Gastrocnemius medialis (tissue), 4 donors: ENCODE results near the gene BFAR.

Experiments
- POLR2A ChIP-seq, 2 donors: fragments of 450-650 bp; IDR thresholded peaks; one replicate each; pipeline ENCODE4 v1.6.1; 2017; ENCODE audit warnings: antibody characterized with exemption in 2 of 2, mild to moderate bottlenecking in 2 of 2, moderate library complexity in 2 of 2
- TF ChIP-seq, protein P1 (sequence below), 5 experiments: fragments of 450-650 bp in 3 of 5; fragments of 200-600 bp in 2 of 5; sonication (generic) in 2 of 5; IDR thresholded peaks in 4 of 5; conservative IDR thresholded peaks in 1 of 5; 1 replicate in 4 of 5; 2 replicates in 1 of 5; pipeline ENCODE4 v1.5.1; 2016 to 2019; ENCODE audit warnings: antibody characterized with exemption in 5 of 5, mild to moderate bottlenecking in 3 of 5, moderate library complexity in 3 of 5

DNA sequence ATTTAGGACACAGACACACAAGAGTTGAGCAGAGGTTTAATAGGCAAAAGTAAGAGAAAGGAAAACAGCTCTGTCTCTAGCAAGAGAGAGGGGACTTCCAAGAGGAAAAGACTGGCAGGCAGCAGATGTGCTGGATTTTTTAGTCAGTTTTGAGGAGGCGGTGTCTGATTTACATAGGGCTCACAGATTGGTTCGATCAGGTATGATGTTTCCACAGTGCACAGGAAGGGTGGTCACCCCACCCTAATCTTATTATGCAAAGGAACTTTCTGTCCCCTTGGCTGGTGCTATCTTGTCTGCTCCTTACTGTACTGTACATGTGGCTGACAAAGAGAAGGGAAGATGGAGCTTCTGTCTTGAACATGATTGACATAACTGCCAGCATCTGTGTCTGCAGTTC is 25.3 kb downstream of the BFAR start:
- TF ChIP-seq, protein P1, sequence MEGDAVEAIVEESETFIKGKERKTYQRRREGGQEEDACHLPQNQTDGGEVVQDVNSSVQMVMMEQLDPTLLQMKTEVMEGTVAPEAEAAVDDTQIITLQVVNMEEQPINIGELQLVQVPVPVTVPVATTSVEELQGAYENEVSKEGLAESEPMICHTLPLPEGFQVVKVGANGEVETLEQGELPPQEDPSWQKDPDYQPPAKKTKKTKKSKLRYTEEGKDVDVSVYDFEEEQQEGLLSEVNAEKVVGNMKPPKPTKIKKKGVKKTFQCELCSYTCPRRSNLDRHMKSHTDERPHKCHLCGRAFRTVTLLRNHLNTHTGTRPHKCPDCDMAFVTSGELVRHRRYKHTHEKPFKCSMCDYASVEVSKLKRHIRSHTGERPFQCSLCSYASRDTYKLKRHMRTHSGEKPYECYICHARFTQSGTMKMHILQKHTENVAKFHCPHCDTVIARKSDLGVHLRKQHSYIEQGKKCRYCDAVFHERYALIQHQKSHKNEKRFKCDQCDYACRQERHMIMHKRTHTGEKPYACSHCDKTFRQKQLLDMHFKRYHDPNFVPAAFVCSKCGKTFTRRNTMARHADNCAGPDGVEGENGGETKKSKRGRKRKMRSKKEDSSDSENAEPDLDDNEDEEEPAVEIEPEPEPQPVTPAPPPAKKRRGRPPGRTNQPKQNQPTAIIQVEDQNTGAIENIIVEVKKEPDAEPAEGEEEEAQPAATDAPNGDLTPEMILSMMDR (IDR thresholded peaks at IDR 0.05 in 4 of 5, conservative IDR thresholded peaks at IDR 0.05 in 1 of 5): no peak
- TF ChIP-seq POLR2A (IDR thresholded peaks at IDR 0.05): no peak
